Hepatocyte (in vitro differentiated cells): ENCODE data around the gene AKAP12.

Experiments used
- EZH2 ChIP-seq: fragments of 200-600 bp; sonication (generic); IDR thresholded peaks from 2 replicates; pipeline ENCODE4 v1.6.1; 2016; ENCODE audit warnings: antibody characterized with exemption, mild to moderate bottlenecking, borderline replicate concordance
- EZH2phosphoT487 ChIP-seq: fragments of 200-600 bp; sonication (generic); IDR thresholded peaks from one replicate; pipeline ENCODE4 v1.6.1; 2018; ENCODE audit warnings: antibody characterized with exemption, mild to moderate bottlenecking, low read depth, moderate library complexity; ENCODE audit not compliant: unreplicated experiment, severe bottlenecking
- TF ChIP-seq, protein P1 (sequence below): fragments of 200-600 bp; sonication (generic); IDR thresholded peaks from 2 replicates; pipeline ENCODE4 v1.5.1; 2016; ENCODE audit warnings: antibody characterized with exemption, mild to moderate bottlenecking; ENCODE audit not compliant: poor library complexity

DNA sequence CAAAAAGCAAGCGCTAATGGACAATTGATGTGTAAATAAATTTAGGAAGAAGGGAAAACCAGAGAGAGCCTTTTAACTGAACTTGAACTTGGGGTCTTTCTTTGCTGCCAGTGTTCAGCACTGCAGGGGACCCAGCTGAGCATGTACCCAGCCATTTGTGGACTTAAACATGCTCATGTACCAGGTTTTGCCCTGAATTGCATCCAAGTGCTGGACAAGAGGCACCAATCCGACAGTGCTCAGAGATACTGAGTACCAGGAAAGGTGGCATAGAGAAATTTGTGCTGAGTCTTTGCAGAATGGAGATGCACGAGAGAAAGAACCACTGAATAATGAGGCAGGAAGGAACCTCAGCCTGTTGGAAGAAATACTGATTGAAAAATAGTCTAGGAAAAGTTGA is 16.0 kb downstream of the AKAP12 start:
- TF ChIP-seq, protein P1, sequence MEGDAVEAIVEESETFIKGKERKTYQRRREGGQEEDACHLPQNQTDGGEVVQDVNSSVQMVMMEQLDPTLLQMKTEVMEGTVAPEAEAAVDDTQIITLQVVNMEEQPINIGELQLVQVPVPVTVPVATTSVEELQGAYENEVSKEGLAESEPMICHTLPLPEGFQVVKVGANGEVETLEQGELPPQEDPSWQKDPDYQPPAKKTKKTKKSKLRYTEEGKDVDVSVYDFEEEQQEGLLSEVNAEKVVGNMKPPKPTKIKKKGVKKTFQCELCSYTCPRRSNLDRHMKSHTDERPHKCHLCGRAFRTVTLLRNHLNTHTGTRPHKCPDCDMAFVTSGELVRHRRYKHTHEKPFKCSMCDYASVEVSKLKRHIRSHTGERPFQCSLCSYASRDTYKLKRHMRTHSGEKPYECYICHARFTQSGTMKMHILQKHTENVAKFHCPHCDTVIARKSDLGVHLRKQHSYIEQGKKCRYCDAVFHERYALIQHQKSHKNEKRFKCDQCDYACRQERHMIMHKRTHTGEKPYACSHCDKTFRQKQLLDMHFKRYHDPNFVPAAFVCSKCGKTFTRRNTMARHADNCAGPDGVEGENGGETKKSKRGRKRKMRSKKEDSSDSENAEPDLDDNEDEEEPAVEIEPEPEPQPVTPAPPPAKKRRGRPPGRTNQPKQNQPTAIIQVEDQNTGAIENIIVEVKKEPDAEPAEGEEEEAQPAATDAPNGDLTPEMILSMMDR: no peak
- TF ChIP-seq EZH2: no peak
- no peak for TF ChIP-seq EZH2phosphoT487
